ENCODE results near the gene EPB41. TPM values are rescaled to one million over a fixed set of nuclear protein-coding genes. Genes with fewer than 3 reads are reported as not detected.

The EPB41 gene
- total and polyA plus RNA-seq, 9 of the 15 experiments (the other 6 are each of a cell fraction or from before 2014, with no cell fraction given): 3.7 to 213 (median 141) TPM

DNA sequence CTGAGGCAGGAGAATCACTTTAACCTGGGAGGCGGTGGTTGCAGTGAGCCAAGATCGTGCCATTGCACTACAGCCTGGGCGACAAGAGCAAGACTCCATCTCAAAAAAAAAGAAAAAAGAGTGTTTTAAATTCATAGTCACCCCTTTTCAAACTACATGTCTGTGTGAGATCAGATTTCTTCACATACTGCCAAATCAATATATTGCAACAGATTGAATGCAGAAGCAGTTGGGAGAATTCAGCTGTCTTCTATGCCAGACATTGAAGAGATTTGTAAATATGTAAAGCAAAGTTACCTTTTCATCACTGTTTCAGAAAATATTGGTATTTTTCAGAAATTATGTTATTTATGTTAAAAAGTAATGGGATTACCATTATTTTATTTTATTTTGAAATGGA, 108.3 kb downstream of the EPB41 start:
- no peaks in the 10 kb centered on the region for H3K9me3 ChIP-seq (replicated peaks; ENCODE audit: control insufficient read depth, insufficient read depth, low read depth, low read length)
- ChIA-PET POLR2A (interaction anchor here (0.6 to 1.0 kb wide), 2 partner anchors 10 to 141 kb away, joined by 3 to 4 read pairs; no protein-coding TSS in a partner anchor), CTCF (ENCODE audit: low intra/inter-chr PET ratio) (no interaction called here)
- H3K27ac ChIP-seq (ENCODE audit: extremely low read depth, low read depth, low read length): no peak overlapping the region
- H3K79me2 ChIP-seq (ENCODE audit: control insufficient read depth, insufficient read depth, low read length): peaks cover 3% of the 10 kb centered on the region; the same call in 1 of the 3 replicates
- intact Hi-C loops (cut with micrococcal nuclease) (no loop called here), in situ Hi-C loops (cut with MboI) (no loop called here)
- BruUV-seq (replicated peaks): no TSS peak
- H3K4me3 ChIP-seq: no peak overlapping the region
- ATAC-seq: no peak
- TF ChIP-seq ZNF436 (CRISPR knock-in tag; IDR thresholded peaks at IDR 0.05): no peak
- no peak for TF ChIP-seq JUND (IDR thresholded peaks at IDR 0.05; ENCODE audit: borderline replicate concordance, low read depth, low read length)
- no peak for TF ChIP-seq JUND (tag; IDR thresholded peaks at IDR 0.05; ENCODE audit: borderline replicate concordance, low read depth, low read length)
- TF ChIP-seq NFE2L1 (tag; IDR thresholded peaks at IDR 0.05; ENCODE audit: borderline replicate concordance, low read depth): no peak
- TF ChIP-seq NFATC3 (IDR thresholded peaks at IDR 0.05): no peak
- TF ChIP-seq TRIM28 (IDR thresholded peaks at IDR 0.05): no peak
- no peak overlapping the region for H3K4me2 ChIP-seq (ENCODE audit: insufficient read depth, low read length)
- no peak for FAIRE-seq
- no peak overlapping the region for H3K9ac ChIP-seq (ENCODE audit: insufficient read depth in 1 of 2, low read depth in 2 of 2, low read length in 2 of 2)
- no peak overlapping the region for H2AFZ ChIP-seq (ENCODE audit: low read depth, low read length)
- H3K36me3 ChIP-seq (ENCODE audit: control insufficient read depth, insufficient read depth, low read length): peaks cover 62% of the 10 kb centered on the region
- H4K20me1 ChIP-seq (replicated peaks; ENCODE audit: control insufficient read depth, insufficient read depth, low read length): no peaks in the 10 kb centered on the region
- 100% methylated on average over 3 of the region's 3 CpGs for WGBS (ENCODE audit: insufficient coverage, low coverage, missing lambda C conversion rate)
- no peaks in the 10 kb centered on the region for H3K9me1 ChIP-seq (ENCODE audit: control insufficient read depth, insufficient read depth, low read length)
- no peak for DNase-seq (ENCODE audit: extremely low read depth in 1 of 4, low spot score in 3 of 4)
- H3K27me3 ChIP-seq (ENCODE audit: control insufficient read depth in 2 of 2, insufficient read depth in 2 of 2, low read length in 2 of 2): no peaks in the 10 kb centered on the region
- H3K4me1 ChIP-seq (replicated peaks in 1 of 2; ENCODE audit: control insufficient read depth in 2 of 2, insufficient read depth in 2 of 2, low read length in 2 of 2): no peaks in the 10 kb centered on the region

DNA sequence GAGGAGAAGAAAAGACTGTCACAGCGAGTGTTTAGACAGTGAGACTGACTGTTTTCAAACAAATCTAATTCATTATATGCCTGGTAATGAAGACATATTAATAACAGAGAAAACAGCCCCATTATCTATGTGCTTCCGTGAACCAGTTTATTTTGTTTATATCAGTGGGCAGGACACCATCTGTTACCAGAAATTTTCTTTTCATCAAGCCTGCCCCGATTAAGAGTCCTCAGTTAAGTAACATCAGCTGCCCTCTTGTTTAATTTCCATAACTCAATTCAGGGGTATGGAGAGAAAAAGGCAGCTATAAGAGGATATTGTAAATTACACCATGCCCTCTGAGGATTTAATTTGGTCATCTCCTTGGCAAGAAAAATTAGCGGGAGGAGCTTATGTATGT, 115.3 kb downstream of the EPB41 start:
- Histone ChIP-seq H3K4me2 (ENCODE audit: insufficient read depth, low read length) (no peak overlapping the region), H3K4me3 (no peak overlapping the region), H3K9ac (ENCODE audit: insufficient read depth in 1 of 2, low read depth in 2 of 2, low read length in 2 of 2) (no peak overlapping the region), H3K27me3 (ENCODE audit: control insufficient read depth in 2 of 2, insufficient read depth in 2 of 2, low read length in 2 of 2) (no peaks in the 10 kb centered on the region), H3K9me3 (replicated peaks; ENCODE audit: control insufficient read depth, insufficient read depth, low read depth, low read length) (no peaks in the 10 kb centered on the region), H3K27ac (ENCODE audit: extremely low read depth, low read depth, low read length) (no peak overlapping the region), H3K79me2 (ENCODE audit: control insufficient read depth, insufficient read depth, low read length) (no peaks in the 10 kb centered on the region), H3K9me1 (ENCODE audit: control insufficient read depth, insufficient read depth, low read length) (no peaks in the 10 kb centered on the region), H4K20me1 (replicated peaks; ENCODE audit: control insufficient read depth, insufficient read depth, low read length) (0 out of 2 replicates have a peak, but pooled peaks cover 2% of the 10 kb centered on the region), H3K36me3 (ENCODE audit: control insufficient read depth, insufficient read depth, low read length) (peaks cover 72% of the 10 kb centered on the region), H2AFZ (ENCODE audit: low read depth, low read length) (no peak overlapping the region), H3K4me1 (replicated peaks in 1 of 2; ENCODE audit: control insufficient read depth in 2 of 2, insufficient read depth in 2 of 2, low read length in 2 of 2) (peaks cover 4 to 20% of the 10 kb centered on the region in 2 experiments)
- TF ChIP-seq, protein P1, sequence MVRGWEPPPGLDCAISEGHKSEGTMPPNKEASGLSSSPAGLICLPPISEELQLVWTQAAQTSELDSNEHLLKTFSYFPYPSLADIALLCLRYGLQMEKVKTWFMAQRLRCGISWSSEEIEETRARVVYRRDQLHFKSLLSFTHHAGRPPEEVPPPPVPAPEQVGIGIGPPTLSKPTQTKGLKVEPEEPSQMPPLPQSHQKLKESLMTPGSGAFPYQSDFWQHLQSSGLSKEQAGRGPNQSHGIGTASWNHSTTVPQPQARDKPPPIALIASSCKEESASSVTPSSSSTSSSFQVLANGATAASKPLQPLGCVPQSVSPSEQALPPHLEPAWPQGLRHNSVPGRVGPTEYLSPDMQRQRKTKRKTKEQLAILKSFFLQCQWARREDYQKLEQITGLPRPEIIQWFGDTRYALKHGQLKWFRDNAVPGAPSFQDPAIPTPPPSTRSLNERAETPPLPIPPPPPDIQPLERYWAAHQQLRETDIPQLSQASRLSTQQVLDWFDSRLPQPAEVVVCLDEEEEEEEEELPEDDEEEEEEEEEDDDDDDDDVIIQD (CRISPR knock-in tag; IDR thresholded peaks at IDR 0.05): no peak
- TF ChIP-seq, protein P2, sequence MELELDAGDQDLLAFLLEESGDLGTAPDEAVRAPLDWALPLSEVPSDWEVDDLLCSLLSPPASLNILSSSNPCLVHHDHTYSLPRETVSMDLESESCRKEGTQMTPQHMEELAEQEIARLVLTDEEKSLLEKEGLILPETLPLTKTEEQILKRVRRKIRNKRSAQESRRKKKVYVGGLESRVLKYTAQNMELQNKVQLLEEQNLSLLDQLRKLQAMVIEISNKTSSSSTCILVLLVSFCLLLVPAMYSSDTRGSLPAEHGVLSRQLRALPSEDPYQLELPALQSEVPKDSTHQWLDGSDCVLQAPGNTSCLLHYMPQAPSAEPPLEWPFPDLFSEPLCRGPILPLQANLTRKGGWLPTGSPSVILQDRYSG (tag; conservative IDR thresholded peaks at IDR 0.05; ENCODE audit: low read depth): no peak
- TF ChIP-seq POLR2AphosphoS5 (IDR thresholded peaks at IDR 0.05; ENCODE audit: control insufficient read depth, insufficient read depth, low read depth, low read length) (no peak), ARHGAP35 (IDR thresholded peaks at IDR 0.05; ENCODE audit: partially characterized antibody) (no peak)
- TF ChIP-seq, protein P3, sequence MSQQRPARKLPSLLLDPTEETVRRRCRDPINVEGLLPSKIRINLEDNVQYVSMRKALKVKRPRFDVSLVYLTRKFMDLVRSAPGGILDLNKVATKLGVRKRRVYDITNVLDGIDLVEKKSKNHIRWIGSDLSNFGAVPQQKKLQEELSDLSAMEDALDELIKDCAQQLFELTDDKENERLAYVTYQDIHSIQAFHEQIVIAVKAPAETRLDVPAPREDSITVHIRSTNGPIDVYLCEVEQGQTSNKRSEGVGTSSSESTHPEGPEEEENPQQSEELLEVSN (IDR thresholded peaks at IDR 0.05; ENCODE audit: borderline replicate concordance in 1 of 2, extremely low read depth in 1 of 2, insufficient read depth in 1 of 2, insufficient read length in 1 of 2, low read depth in 1 of 2, low read length in 1 of 2, poor library complexity in 1 of 2, severe bottlenecking in 1 of 2): no peak
- POLR2A ChIA-PET: interaction anchor here (0.7 to 2.4 kb wide), 10 partner anchors 10 to 381 kb away, joined by 3 to 13 read pairs (median 4); partner anchors contain the start of gene RNU11
- DNase-seq (ENCODE audit: extremely low read depth in 1 of 4, low spot score in 3 of 4) (no peak), FAIRE-seq (no peak), ATAC-seq (no peak)
- BruUV-seq (replicated peaks): no TSS peak
- in situ Hi-C loops (cut with MboI): loop anchor here (5.0 to 10.0 kb wide), 4 partner anchors 42 to 905 kb away; no protein-coding TSS in a partner anchor
- 85% methylated on average over 4 of the region's 4 CpGs for WGBS (ENCODE audit: insufficient coverage, low coverage, missing lambda C conversion rate)
- CTCF ChIA-PET (ENCODE audit: low intra/inter-chr PET ratio): no interaction called here
- intact Hi-C loops (cut with micrococcal nuclease): loop anchor here (5.0 kb wide), 1 partner anchor 102 kb away; no protein-coding TSS in a partner anchor
